HG02973 (cell line): ENCODE data around the gene ETFDH.
"Not testable (repeated sequence)": the region's sequence is repeated elsewhere in the genome, so short reads cannot be mapped to it uniquely, and the experiment has no call there.

ENCODE experiments used
- ATAC-seq: cut with Tn5 transposase; IDR thresholded peaks from one replicate; pipeline ENCODE4 v1.9.1; 2021; ENCODE audit warnings: moderate library complexity; ENCODE audit not compliant: unreplicated experiment

ETFDH gene

DNA sequence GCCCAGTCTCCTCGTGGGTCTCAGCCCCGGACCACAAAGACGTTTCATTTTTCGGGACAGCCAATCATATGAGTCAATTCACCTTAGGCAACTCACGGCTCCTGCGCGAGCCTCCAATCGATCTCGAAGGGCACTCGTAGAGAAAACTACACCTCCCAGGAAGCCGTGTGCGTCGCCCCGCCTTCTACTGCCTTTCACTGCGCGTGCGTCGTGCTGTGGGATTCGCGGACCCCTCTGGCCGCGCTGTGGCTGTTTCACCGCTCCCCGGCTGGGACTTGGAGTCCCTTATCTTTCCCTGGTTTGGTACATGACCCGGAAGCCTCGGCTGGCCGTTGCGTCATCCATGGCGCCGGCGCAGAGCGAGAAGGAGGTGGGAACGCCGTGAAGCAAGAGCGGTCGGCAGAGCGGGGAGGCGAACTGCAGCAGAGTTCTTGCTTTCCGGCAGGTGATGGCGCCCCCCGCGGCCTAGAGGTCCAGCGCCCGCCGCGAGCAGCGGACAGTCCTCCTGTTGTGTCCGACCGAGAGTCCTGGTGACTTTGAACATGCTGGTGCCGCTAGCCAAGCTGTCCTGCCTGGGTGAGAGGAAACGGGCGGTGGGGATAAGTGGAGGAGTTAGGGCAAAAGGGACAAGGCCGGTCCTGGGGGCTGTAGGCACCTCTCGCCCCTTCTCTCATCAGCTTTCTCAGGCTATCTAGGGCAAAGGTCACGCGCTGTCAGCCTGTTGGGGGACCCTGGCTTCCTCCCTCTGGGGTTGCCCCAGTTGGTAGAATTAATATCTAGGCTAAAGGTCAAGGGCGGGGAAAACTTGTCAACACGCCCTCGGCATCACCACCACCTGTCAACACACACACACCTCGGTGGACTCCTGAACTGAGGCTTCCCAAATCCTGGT lies at the start of gene ETFDH:
ETFDH (plus strand) TSS at position 382 of the 892 bp plus-strand sequence; CDS start at position 543, 161 bp downstream.
- peak; percentile 84 for ATAC-seq

DNA sequence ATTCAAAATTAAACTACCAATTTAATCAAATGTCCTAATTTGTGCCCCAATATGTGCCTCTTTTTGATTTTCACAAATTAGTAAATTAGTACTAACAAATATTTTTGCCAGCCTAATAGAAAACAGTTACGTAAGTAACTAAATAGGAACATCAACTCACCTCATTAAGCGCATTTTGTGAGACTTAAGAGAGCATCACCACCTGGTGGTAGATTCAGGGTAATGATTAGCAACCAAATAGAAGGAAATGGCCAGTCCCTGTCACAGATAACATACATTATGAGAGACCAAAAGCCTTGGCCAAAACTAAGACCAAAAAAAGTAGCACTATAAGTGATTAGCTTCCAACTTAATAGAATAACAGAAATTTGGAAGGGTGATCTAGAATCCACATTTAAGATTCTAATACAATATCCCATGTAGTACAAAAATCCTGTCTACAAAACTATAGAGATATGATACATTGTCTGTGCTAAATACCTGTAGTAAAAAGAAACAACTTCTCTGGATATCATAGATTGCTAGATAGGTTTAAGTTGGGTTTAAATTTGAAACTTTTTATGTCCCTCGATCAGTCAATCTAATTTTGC lies 47.1 kb upstream of the ETFDH start:
- ATAC-seq = peak; percentile 83

DNA sequence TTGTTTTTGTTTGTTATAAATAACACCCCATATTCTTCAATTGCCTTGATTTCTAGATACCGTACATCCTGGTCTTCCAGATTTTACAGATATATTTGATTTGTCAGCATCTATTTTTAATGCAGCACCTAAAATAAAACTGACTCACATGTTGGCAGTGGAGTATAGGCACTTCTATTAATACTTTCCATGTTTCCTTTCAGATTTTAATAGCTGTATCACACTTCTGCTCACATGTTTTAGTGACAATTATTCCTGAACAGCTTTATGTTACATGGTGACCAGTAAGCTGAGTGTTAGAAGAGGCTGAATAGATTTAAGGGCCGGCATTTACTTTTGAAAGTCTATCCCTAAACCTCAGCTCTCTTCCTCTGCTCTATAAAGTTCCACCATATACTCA lies 46.6 kb upstream of the ETFDH start:
- ATAC-seq = no peak

DNA sequence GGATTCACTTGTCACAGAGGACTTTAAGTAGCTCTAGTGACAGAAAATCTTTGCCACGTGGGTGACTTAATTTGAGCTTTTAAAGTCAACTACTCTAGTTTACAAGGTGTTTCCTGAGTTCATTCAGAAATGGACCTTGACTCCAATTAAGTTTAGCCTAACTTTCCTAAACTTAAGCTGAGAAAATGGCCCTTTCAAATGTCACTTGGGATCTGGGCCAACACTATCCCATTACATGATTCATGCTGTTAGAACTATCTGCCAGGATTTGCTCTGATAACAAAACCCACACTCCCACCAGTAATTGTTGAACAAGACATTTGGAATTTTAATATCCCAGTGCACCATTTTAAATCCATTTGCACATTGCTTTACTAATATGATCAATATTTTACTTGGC lies 41.2 kb upstream of the ETFDH start:
- ATAC-seq = no peak

DNA sequence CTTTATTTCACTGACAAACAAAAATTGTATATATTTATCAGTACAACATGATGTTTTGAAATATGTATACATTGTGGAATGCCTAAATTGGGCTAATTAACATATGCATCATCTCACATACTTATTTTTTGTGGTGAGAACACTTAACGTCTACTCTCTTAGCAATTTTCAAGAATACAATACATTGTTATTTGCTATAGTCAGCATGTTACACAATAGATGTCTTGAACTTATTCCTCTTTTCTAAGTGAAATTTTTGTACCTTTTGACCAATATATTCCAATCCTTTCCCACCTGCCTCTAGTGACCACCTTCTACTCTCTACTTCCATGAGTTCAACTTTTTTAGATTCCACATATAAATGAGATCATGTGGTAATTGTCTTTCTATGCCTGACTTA lies 35.5 kb upstream of the ETFDH start:
- no peak for ATAC-seq

DNA sequence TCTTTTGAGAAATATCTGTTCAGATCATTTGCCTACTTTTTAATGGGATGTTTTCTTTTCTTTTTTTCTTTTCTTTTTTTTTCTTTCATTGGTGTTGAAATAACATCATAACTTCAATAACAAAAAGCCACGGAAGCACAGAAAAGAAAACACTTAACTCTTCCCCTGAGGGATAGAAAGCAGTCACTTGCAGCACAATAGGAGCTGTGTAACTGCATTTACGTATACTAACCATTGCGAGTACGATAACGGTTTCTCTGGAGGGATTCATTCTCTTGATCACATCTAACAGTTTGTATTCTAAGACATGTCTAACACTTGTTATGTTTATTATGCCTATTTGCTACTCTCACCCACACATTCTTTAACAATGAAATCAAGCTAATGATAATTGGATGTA lies 27.7 kb upstream of the ETFDH start:
- ATAC-seq = no peak

DNA sequence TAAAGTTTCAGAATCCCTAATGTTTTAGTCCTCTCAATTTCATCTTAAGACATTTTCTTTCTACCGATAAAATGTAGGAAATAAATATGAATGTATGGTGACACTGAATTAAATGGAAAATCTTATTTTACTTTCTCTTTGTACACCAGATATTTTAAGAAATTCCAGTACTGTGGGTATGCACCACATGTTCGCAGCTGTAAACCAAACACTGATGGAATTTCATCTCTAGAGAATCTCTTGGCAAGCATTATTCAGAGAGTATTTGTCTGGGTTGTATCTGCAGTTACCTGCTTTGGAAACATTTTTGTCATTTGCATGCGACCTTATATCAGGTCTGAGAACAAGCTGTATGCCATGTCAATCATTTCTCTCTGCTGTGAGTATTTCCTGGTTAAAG lies 27.3 kb upstream of the ETFDH start:
- no peak for ATAC-seq

DNA sequence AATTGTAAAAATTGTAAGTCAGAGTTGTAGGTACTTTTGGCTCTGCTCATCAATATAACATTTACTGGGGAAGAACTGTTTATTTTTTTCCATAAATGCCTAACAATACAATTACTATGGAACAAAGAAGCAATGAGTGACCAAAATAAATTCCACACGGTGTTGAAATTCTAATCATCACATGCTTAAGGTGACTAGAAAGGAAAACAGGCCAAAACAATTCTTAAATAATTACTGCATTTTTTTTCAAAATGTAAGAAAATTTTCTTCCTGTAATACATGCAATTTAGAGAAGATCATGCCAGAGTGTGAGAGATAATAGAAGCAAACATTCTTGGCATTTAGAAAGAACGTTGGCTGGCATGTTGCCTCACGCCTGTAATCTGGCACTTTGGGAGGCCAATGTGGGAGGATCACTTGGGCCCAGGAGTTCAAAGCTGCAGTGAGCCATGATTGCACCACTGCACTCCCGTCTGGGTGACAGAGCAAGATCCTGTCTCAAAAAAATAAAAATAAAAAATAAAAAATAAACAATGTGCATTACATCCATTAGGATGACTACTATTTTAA lies 22.9 kb upstream of the ETFDH start:
- ATAC-seq = no peak

DNA sequence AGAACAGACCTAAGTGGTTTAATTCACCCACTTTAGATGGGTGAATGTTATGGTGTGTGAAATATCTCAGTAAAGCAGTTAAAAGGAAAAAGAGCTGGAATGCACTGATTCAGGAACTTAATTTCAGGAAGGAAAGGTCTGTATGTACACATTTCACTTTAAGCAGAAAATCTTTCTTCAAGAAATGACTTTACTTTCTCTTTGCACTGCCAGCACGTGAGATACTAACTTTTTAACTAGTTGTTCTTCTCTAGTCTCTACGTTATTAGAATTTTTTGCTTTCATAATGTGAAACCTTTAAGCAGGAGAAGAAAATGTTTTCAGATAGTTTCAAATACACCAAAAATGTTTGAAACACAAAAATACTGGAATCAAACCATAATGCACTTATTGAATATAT lies 19.2 kb upstream of the ETFDH start:
- ATAC-seq = no peak

DNA sequence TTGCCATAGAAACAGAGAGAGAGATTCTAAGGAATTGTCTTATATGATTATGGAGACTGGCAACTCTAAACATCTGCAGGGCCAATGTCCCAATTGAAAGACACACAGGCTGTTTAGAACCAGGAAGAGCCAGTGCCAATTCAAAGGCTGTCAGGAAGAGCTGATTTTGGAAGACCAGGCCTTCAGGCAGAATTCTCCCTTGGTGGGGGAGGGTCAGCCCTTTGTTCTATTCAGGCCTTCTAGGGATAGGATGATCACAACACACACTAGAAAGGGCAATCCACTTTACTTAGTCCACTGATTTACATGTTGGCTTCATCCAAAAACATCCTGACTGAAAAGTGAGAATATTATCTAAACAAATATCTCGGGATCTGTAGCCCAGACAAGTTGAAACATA lies 15.7 kb upstream of the ETFDH start:
- no peak for ATAC-seq

DNA sequence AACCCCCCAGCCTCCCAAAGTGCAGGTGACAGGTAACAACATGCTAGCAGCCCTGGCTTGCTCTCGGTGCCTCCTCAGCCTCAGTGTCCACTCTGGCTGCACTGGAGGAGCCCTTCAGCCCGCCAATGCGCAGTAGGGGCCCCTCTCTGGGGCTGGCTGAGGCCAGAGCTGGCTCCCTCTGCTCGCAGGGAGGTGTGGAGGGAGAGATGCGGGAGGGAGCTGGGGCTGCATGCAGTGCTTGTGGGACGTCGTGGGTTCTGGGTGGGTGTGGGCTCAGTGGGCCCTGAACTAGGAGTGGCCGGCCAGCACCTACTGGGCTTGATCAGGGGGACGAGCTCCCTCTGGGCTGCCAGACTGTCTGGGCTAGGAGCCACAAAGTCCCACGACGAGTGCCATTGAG lies 14.8 kb upstream of the ETFDH start:
- no peak for ATAC-seq

DNA sequence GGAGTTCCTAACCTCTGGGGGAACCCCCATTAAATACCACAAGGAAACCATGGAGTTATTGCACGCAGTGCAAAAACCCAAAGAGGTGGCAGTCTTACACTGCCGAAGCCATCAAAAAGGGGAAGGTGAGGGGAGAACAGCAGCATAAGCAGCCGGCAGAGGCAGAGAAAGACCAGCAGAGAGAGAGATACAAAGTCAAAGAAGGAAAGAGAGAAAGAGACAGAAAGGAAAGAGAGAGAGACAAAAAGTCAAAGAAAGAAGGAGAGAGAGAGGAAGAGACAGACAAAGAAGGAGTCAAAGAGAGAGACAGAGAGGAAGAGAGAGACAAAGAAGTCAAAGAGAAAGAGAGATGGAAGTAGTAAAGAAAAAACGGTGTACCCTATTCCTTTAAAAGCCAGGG lies 8.8 kb upstream of the ETFDH start:
- ATAC-seq = not testable (repeated sequence)

DNA sequence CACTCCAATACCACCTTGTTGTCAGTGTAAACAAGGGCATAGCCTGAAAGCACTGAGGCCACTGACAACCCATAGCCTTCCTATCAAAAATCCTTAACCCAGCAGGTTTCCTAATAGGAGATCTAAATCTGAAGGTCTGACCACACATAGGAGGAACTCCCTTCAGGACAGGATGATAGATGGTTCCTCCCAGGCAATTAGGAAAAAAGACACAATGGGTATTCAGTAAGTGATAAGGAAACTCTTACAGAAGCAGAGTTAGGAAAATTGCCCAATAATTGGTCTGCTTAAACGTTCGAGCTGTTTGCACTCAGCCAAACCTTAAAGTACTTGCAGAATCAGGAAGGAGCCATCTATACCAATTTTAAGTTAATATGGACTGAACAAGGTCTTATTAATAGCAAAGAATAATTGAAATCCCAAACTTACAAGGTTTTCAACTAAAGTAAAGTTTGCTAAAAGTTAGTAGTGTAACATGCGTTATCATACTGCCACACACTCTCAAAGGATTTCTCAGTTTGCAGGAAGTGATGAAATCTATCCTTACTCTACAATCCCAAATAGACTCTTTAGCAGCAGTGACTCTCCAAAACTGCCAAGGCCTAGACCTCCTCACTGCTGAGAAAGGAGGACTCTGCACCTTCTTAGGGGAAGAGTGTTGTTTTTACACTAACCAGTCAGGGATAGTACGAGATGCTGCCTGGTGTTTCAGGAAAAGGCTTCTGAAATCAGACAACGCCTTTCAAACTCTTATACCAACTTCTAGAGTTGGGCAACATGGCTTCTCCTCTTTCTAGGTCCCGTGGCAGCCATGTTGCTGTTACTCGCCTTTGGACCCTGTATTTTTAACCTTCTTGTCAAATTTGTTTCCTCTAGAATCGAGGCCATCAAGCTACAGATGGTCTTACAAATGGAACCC lies 8.1 kb upstream of the ETFDH start:
- ATAC-seq = not testable (repeated sequence)

DNA sequence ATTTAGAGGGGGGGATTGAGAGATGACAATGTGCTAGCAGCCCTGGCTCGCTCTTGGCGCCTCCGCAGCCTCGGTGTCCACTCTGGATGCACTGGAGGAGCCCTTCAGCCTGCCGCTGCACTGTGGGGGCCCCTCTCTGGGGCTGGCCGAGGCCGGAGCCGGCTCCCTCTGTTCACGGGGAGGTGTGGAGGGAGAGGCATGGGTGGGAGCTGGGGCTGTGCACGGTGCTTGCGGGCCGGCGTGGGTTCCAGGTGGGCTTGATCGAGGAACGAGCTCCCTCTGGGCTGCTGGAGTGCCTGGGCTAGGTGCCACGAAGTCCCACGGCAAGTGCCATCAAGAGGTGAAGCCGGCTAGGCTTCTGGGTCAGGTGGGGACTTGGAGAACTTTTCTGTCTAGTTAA lies 7.3 kb upstream of the ETFDH start:
- ATAC-seq = no peak

DNA sequence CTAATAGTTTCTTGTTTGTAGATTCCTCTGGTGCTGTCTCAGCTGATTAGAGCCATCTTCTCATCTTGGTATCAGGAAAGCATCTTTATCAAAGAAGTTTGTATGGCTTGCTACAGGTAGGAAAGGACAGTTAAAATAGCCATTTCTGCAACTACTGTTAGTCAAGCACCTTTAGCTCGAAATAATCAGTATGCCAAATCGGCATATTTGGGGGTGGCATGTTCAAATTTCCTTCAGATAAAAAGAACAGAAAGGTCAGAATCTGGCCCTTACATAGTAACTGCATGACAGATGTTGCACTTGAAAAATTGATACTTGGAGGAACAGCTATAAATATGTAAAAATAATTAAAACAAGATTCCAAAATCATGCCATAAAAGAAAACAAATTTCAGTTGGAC lies 5.2 kb upstream of the ETFDH start:
- no peak for ATAC-seq

DNA sequence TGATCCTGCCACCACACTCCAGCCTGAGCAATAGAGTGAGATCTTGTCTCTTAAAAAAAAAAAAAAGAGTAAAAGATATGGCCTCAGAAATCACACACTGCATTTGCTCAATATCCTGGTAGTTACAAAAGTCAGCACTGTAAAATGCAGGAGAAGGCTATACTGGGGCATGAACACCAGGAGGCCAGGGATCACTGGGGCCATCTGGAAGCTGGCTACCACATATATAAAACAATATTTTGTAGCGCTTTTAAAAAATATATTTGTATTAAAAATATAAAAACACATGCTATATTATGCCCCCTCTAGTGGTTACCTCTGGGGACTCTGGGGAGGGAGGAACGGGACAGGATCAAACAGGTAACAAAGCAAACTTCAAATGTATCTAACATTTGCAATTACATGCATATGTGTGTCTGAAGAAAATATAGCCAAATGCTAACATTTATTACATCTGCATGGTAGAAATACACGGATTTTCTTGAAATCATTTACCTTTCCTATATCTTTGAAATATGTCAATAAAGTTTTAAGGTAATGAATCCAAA lies 4.4 kb upstream of the ETFDH start:
- ATAC-seq = no peak

DNA sequence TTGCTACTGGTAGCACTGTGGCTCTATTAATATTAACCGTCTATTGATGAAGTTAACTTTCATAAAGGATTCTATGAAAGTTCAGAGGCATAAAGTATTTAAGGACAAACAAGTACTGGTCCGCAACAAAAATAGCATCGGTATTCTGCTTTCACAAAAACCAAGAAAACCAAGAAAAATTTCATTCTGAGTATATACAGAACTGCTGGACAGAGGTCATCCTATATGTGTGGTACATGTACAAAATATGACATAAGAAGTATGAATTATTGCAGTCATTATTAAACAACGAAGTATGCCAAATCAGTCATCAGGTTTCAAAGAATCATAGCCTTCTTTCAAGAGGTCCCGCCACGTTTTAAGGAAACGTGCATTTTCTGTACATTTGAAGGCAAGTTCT lies 2.8 kb upstream of the ETFDH start:
- ATAC-seq = no peak

DNA sequence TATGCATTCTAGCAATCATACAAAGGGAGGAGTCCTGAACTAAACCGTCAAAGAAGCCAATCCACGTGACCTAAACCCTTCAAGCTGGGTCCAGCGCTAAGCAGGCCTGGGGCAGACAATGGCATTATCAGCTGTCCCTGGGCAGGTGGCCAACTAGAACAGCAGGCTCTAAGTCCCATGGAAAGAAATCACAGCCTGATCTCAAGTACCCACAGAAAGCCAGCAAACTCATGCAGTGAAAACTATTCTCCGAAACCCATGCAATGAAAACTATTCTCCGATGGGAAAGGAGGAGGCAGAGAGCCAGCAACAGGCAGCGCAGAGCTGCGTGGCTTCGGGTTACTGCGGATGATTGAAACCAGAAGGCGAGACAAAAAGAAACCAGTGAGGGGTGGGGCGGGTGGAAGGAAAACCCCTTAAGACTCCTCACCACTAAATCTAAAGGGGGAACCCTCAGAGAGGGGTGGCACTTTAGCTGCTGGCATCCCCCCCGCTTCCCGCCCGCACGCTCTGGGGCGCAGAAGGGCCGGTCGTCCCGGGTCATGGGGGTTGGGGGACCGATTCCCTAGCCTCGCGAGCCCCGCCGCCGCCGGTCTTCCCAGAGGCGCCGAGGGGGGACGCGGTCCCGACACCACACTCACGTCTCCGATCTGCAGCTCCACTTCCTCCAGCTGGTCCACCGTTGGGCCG lies 976 bp upstream of the ETFDH start:
- peak; percentile 34 for ATAC-seq

DNA sequence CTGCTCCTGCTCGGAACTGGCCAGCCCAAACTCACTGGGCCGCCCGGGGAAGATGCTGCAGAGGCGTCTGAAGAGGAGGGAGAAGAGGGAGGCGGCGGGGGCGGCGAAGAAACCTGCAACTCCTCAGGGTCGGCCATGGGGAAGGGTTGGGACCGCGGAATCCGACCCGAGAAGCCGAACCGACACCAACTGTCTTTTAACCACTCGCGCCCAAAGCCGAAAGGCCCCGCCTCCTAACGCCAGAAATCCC lies 506 bp upstream of the ETFDH start, which contains the start of gene C4orf46:
C4orf46 (minus strand) TSS at position 223 of the 250 bp plus-strand sequence; CDS start at position 137, 86 bp downstream.
- ATAC-seq = no peak

DNA sequence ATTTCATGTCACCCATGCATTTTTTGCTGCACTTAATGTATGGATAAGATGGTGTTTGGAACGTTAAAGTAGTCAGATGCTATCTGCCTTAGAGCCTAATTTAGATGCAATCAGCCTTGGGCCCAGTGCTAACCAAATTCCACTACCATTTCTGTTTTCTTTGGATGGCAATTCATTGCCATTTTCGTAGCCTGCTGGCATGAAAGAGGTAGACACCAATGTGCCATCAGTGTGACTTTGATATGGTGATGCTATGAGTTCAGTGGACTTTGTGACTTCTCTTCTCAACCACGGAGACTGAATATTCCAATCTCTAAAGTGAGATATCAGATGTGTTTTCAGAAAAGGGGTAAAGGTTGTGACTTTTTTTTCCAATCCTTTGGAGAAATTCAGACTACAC lies 1.5 kb downstream of the ETFDH start:
- no peak for ATAC-seq
